ENCODE data around the gene BHMT. TPM values are rescaled to one million over a fixed set of nuclear protein-coding genes. Genes with fewer than 3 reads are reported as not detected.

Gene BHMT
- total and polyA plus RNA-seq, 9 of the 15 experiments (the other 6 are each of a cell fraction or from before 2014, with no cell fraction given): not detected

DNA sequence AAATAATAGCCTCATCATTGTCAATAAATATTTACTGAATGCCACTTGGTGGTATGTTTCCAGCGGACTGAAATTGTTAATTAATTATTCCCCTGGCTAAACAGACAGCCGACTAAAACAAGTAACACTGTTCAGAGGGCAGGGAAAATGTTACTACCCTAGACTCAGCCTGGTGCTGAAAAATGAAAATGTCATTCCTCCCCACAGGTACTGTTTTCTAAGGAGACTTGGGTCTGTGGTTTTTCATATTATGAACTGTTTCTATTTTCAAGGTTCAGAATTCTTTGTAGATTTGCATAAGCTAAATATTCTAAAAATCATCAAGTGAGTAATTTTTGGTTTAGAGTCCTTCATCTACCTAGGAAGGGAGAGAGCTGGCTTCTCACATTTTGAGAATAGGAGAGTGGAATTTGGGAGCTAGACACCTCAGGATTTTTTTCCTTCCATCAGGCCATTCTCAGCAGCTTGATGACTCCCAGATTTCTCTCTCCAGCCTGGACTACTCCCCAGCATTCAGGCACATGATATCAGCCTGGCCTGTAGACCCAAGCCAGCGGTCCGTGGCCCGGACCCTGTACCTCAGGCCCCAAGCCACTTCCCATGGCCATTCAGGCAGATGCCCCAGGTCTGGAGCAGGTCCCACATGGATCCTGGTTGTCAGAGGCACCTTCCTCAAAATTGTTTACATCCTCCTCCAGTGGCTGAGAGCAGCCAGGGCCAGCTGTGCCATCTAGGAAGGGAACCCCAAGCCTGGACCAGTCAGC is 24.4 kb downstream of the BHMT start:
- no peak overlapping the region for H3K9ac ChIP-seq (ENCODE audit: insufficient read depth in 1 of 2, low read depth in 2 of 2, low read length in 2 of 2)
- H3K27ac ChIP-seq (ENCODE audit: extremely low read depth, low read depth, low read length): no peak overlapping the region
- no peak for ATAC-seq
- no peaks in the 10 kb centered on the region for H3K9me1 ChIP-seq (ENCODE audit: control insufficient read depth, insufficient read depth, low read length)
- intact Hi-C loops (cut with micrococcal nuclease) (no loop called here), in situ Hi-C loops (cut with MboI) (loop anchor here (10.0 kb wide), 1 partner anchor 329 kb away; no protein-coding TSS in a partner anchor)
- H3K4me1 ChIP-seq (replicated peaks in 1 of 2; ENCODE audit: control insufficient read depth in 2 of 2, insufficient read depth in 2 of 2, low read length in 2 of 2): peaks cover 3% of the 10 kb centered on the region in 2 experiments; a peak in 1 of 5 replicates
- no peaks in the 10 kb centered on the region for H3K36me3 ChIP-seq (ENCODE audit: control insufficient read depth, insufficient read depth, low read length)
- H4K20me1 ChIP-seq (replicated peaks; ENCODE audit: control insufficient read depth, insufficient read depth, low read length): no peaks in the 10 kb centered on the region
- no peak for FAIRE-seq
- BruUV-seq (replicated peaks): no TSS peak
- ChIA-PET CTCF (ENCODE audit: low intra/inter-chr PET ratio) (no interaction called here), POLR2A (interaction anchor here (0.5 kb wide), 1 partner anchor 33 kb away, joined by 3 read pairs; no protein-coding TSS in a partner anchor)
- no peak for TF ChIP-seq NCOA1 (IDR thresholded peaks at IDR 0.05; ENCODE audit: low read depth)
- no peak for TF ChIP-seq ZBTB7A (IDR thresholded peaks at IDR 0.05; ENCODE audit: borderline replicate concordance, control insufficient read depth, low read depth, low read length)
- no peak for TF ChIP-seq ILF3 (IDR thresholded peaks at IDR 0.05; ENCODE audit: borderline replicate concordance)
- TF ChIP-seq, protein P1, sequence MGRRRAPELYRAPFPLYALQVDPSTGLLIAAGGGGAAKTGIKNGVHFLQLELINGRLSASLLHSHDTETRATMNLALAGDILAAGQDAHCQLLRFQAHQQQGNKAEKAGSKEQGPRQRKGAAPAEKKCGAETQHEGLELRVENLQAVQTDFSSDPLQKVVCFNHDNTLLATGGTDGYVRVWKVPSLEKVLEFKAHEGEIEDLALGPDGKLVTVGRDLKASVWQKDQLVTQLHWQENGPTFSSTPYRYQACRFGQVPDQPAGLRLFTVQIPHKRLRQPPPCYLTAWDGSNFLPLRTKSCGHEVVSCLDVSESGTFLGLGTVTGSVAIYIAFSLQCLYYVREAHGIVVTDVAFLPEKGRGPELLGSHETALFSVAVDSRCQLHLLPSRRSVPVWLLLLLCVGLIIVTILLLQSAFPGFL (CRISPR knock-in tag; IDR thresholded peaks at IDR 0.05): no peak
- TF ChIP-seq EP300 (IDR thresholded peaks at IDR 0.05; ENCODE audit: low read length): no peak
- no peak for TF ChIP-seq ZNF274 (IDR thresholded peaks at IDR 0.05; ENCODE audit: borderline replicate concordance, low read depth, low read length)
- H3K9me3 ChIP-seq (replicated peaks; ENCODE audit: control insufficient read depth, insufficient read depth, low read depth, low read length): no peaks in the 10 kb centered on the region
- no peaks in the 10 kb centered on the region for H3K27me3 ChIP-seq (ENCODE audit: control insufficient read depth in 2 of 2, insufficient read depth in 2 of 2, low read length in 2 of 2)
- no peak overlapping the region for H3K4me3 ChIP-seq
- WGBS (ENCODE audit: insufficient coverage, low coverage, missing lambda C conversion rate): 49% methylated on average over 5 of the region's 5 CpGs
- H3K4me2 ChIP-seq (ENCODE audit: insufficient read depth, low read length): no peak overlapping the region
- no peak for DNase-seq (ENCODE audit: extremely low read depth in 1 of 4, low spot score in 3 of 4)
- H2AFZ ChIP-seq (ENCODE audit: low read depth, low read length): no peak overlapping the region
- H3K79me2 ChIP-seq (ENCODE audit: control insufficient read depth, insufficient read depth, low read length): no peaks in the 10 kb centered on the region
